ENCODE results near the gene WDR90.

Gene WDR90

DNA sequence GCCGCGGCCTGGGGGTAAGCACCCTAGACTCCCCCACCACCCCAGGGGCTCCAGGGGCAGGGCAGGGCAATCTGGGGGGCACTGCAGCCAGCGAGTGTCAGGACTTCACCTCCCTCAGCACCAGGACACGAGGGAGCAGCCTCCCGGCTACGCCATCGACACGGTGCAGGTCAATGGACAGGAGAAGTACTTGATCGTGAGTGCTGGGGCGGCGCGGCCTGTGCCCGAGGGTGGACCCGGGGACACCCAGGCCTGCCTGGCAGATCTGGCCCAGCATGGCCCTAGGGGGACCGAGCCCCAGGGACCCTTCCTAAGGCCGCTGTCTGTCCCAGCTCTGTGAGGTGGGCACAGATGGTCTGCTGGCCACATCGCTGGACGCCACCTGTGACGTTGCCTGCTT lies 23.2 kb downstream of the WDR90 start:
- H3K36me3 Mint-ChIP-seq (ENCODE audit: low read depth): peaks cover 5% of the 10 kb centered on the region
- H3K9me3 Mint-ChIP-seq: no peaks in the 10 kb centered on the region
- H3K27ac Mint-ChIP-seq: no peak overlapping the region
- H3K4me1 Mint-ChIP-seq: peaks cover 6% of the 10 kb centered on the region
- no peak overlapping the region for H3K4me3 Mint-ChIP-seq
- ATAC-seq (no peak), DNase-seq (no peak)
- peaks cover 5% of the 10 kb centered on the region for H3K27me3 Mint-ChIP-seq

DNA sequence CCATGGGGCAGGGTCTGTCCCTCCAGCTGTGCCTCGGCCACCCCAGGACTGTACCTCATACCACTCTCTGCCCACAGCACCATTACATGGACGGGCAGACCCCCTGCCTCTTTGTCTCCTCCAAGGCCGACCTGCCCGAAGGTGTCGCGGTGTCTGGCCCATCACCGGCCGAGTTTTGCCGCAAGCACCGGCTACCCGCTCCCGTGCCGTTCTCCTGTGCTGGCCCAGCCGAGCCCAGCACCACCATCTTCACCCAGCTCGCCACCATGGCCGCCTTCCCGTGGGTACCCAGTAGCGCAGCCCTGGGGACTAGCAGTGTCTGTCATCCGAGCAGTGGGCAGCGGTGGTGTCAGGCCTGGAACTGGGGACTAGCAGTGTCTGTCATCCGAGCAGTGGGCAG lies 23.7 kb downstream of the WDR90 start:
- Mint-ChIP-seq H3K4me3 (no peak overlapping the region), H3K36me3 (ENCODE audit: low read depth) (peaks cover 5% of the 10 kb centered on the region), H3K4me1 (peaks cover 2% of the 10 kb centered on the region), H3K27ac (no peak overlapping the region), H3K27me3 (peaks cover 5% of the 10 kb centered on the region), H3K9me3 (no peaks in the 10 kb centered on the region)
- ATAC-seq (no peak), DNase-seq (no peak)

DNA sequence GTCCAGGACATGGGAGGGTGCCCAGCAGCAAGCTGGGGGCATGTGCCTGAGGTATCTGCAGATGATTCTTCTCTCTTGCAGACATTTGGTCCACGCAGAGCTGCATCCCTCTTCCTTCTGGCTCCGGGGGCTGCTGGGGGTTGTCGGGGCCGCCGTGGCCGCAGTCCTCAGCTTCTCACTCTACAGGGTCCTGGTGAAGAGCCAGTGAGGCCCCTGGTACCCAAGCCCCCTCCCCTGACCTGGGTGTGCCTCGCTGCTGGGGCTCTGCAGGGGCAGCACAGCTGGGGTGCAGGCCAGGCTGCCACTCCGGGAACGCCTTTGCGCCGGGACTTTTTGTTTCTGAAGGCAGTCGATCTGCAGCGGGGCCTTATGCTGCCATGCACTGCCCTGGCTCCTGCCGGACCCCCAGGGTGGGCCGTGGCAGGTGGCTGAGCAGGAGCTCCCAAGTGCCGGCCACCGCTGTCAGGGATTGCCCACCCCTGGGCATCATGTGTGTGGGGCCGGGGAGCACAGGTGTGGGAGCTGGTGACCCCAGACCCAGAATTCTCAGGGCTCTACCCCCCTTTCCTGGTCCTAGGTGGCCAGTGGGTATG lies 24.3 kb downstream of the WDR90 start:
- DNase-seq: no peak
- Mint-ChIP-seq H3K4me1 (peaks cover 2% of the 10 kb centered on the region), H3K27me3 (peaks cover 5% of the 10 kb centered on the region), H3K27ac (no peak overlapping the region), H3K36me3 (ENCODE audit: low read depth) (peaks cover 5% of the 10 kb centered on the region), H3K4me3 (no peak overlapping the region), H3K9me3 (no peaks in the 10 kb centered on the region)
- no peak for ATAC-seq

DNA sequence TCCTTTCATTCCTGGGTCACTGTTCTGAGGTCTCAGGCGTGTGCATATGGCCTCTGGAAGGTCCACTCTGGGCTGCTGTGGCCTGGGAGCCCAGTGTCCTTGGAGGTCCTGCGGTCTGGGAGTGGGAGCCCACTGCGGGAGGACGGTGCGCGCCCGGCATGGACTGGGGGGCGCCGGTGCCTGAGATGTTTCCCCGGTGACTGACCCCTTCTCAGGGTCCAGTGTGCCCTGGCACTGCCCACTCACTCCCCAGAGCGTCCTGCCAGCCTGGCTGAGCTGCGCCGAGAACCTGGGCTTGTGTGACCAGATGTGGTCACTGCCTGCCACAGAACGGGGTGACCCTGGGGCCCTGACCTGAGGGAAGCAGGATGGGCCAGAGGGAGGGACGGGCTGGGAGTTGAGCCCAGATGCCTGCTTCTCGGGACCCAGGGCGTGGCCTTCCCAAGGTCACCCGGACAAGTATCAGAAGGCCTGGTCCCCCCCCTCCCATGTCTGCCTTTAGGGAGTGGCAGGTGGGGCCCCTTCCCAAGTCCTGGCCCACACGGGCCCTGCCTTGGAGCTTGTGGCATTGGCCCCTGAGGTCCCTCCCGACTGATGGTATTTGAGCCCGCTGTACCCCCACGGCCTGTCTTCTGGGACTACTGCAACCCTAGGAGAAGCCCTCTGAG lies 25.2 kb downstream of the WDR90 start:
- Mint-ChIP-seq H3K27me3 (peaks cover 5% of the 10 kb centered on the region), H3K27ac (no peak overlapping the region), H3K36me3 (ENCODE audit: low read depth) (peaks cover 4% of the 10 kb centered on the region), H3K9me3 (no peaks in the 10 kb centered on the region), H3K4me3 (no peak overlapping the region), H3K4me1 (peaks cover 2% of the 10 kb centered on the region)
- no peak for DNase-seq
- no peak for ATAC-seq

DNA sequence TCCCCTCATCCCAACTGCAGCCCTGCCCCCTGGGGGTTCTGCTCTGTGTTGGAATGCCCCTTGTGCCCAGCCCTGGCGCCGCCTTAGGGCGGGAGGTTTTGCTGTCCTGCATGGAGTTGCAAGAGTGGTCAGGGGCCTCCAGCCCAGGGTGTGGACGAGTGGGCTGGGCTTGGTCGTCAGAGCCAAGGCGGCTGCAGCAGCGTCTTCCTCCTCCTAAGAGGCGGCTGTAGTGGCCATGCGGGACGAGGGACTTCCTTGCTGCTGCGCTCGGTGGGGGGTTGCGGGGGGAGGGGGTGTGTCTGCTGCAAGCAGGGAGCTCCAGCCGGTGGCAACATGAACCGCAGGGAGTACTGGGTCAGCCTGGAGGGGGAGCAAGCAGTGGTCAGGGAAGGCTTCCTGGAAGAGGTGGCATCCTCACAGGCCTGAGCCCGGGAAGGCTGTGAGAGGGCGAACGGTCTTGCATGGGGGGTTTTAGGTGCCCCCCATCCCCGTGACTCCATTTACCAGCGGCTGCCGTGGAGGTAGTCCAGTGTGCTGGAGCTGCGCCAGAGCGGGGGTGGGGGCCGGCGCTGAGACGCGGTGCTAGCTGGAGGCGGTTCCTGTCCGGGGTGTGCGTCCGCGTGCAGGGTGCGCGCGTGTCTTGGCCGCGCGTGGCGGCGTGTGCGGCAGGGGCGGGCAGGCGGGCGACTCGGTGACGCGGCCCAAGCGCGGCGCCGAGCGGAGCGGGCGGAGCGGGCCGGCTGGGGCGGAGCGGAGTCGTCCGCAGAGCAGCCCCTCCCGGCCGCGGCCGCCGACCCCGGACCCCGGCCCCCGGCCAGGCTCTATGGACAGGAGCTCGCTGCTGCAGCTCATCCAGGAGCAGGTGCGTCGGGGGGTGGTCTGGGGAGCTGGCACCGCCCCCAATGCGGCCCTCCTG lies 26.1 kb downstream of the WDR90 start, which contains the start of gene RHBDL1:
Gene RHBDL1 (plus strand): TSS at position 704 of the 916 bp plus-strand sequence. CDS start 120 bp downstream, at position 824.
- H3K4me3 Mint-ChIP-seq: no peak within 1 kb of the TSS

DNA sequence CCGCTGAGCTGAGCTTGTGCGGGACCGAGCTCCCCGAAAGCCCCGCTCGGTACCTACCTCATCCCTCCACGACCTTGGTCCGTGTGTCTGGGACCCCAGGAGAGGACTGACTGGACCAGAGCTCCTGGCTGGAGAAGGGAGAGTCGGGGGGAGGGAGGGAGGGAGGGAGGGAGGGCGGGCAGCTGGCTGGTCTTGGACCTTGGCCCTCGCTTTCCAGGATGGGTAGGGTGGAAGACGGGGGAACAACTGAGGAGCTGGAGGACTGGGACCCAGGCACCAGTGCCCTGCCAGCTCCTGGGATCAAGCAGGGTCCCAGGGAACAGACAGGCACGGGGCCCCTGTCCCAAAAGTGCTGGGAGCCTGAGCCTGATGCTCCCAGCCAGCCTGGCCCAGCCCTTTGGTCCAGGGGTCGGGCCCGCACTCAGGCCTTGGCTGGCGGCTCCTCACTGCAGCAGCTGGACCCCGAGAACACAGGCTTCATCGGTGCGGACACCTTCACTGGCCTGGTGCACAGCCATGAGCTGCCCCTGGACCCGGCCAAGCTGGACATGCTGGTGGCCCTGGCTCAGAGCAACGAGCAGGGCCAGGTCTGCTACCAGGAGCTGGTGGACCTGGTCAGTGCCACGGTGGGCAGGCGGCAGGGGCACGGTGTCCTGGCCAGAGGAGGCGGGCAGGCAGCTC lies 26.9 kb downstream of the WDR90 start:
- H3K27ac Mint-ChIP-seq: no peak overlapping the region
- peaks cover 5% of the 10 kb centered on the region for H3K27me3 Mint-ChIP-seq
- ATAC-seq: no peak
- H3K4me3 Mint-ChIP-seq: no peak overlapping the region
- DNase-seq: no peak
- peaks cover 8% of the 10 kb centered on the region for H3K4me1 Mint-ChIP-seq
- H3K36me3 Mint-ChIP-seq (ENCODE audit: low read depth): peaks cover 3% of the 10 kb centered on the region
- no peaks in the 10 kb centered on the region for H3K9me3 Mint-ChIP-seq

More for the DNA sequence above, 26.1 kb downstream of the WDR90 start, which contains the start of gene RHBDL1:
- Mint-ChIP-seq H3K27ac (no peak within 1 kb of the TSS), H3K9me3 (no peaks in the 10 kb centered on the region), H3K4me1 (peaks cover 6% of the 10 kb centered on the region), H3K36me3 (ENCODE audit: low read depth) (peaks cover 3% of the 10 kb centered on the region), H3K27me3 (peaks cover 5% of the 10 kb centered on the region)
- DNase-seq (peak; percentile 22), ATAC-seq (no peak)

DNA sequence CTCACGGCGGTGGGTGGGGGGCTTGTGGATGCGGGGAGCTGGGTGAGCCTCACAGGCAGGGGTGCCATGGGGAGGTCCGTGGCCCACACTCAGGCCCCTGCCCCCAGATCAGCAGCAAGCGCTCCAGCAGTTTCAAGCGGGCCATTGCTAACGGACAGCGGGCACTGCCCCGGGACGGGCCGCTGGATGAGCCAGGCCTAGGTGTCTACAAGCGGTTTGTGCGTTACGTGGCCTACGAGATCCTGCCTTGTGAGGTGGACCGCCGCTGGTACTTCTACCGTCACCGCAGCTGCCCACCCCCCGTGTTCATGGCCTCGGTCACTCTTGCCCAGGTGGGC lies 27.4 kb downstream of the WDR90 start:
- Mint-ChIP-seq H3K4me3 (no peak overlapping the region), H3K36me3 (ENCODE audit: low read depth) (peaks cover 5% of the 10 kb centered on the region), H3K27me3 (peaks cover 5% of the 10 kb centered on the region), H3K4me1 (peaks cover 13% of the 10 kb centered on the region), H3K9me3 (no peaks in the 10 kb centered on the region), H3K27ac (no peak overlapping the region)
- no peak for ATAC-seq
- no peak for DNase-seq

DNA sequence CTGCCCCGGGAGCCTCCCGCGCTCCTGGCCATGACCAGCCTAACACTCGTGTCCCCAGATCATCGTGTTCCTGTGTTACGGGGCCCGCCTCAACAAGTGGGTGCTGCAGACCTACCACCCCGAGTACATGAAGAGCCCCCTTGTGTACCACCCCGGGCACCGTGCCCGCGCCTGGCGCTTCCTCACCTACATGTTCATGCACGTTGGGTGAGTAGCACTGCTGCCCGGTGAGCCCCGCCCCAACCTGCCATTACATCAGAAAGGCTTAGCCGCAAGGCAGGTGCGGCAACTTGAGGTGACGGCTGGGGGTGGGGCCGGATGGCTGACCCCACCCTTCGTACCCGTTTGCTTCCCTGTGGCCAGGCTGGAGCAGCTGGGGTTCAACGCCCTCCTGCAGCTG lies 27.7 kb downstream of the WDR90 start:
- ATAC-seq (no peak), DNase-seq (no peak)
- Mint-ChIP-seq H3K27ac (no peak overlapping the region), H3K27me3 (peaks cover 5% of the 10 kb centered on the region), H3K4me3 (no peak overlapping the region), H3K9me3 (no peaks in the 10 kb centered on the region), H3K4me1 (peaks cover 17% of the 10 kb centered on the region), H3K36me3 (ENCODE audit: low read depth) (peaks cover 9% of the 10 kb centered on the region)

DNA sequence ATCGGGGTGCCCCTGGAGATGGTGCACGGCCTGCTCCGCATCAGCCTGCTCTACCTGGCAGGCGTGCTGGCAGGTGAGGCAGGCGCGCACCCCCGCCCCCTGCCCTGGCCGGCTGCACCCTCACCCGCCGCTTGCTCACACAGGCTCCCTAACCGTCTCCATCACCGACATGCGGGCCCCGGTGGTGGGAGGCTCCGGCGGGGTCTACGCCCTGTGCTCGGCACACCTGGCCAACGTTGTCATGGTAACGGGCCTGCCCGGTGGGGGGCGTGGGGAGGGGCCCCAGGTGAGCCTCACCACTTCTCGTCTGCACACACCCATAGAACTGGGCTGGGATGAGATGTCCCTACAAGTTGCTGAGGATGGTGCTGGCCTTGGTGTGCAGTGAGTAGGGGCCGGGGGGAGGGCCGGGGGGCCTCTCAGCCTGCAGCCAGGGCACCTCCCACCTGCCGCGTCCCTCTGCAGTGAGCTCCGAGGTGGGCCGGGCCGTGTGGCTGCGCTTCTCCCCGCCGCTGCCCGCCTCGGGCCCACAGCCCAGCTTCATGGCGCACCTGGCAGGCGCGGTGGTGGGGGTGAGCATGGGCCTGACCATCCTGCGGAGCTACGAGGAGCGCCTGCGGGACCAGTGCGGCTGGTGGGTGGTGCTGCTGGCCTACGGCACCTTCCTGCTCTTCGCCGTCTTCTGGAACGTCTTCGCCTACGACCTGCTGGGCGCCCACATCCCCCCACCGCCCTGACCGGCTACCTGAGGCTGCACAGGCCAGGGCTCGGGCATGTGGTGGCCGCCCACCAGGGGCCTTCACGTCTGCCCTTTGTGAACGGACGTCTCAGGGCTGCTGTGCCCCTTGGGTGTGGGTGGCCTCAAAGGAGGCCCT lies 28.4 kb downstream of the WDR90 start:
- no peak for ATAC-seq
- Mint-ChIP-seq H3K27me3 (peaks cover 5% of the 10 kb centered on the region), H3K27ac (no peak overlapping the region), H3K36me3 (ENCODE audit: low read depth) (peaks cover 14% of the 10 kb centered on the region), H3K4me3 (no peak overlapping the region), H3K4me1 (peaks cover 22% of the 10 kb centered on the region), H3K9me3 (no peaks in the 10 kb centered on the region)
- DNase-seq: no peak

DNA sequence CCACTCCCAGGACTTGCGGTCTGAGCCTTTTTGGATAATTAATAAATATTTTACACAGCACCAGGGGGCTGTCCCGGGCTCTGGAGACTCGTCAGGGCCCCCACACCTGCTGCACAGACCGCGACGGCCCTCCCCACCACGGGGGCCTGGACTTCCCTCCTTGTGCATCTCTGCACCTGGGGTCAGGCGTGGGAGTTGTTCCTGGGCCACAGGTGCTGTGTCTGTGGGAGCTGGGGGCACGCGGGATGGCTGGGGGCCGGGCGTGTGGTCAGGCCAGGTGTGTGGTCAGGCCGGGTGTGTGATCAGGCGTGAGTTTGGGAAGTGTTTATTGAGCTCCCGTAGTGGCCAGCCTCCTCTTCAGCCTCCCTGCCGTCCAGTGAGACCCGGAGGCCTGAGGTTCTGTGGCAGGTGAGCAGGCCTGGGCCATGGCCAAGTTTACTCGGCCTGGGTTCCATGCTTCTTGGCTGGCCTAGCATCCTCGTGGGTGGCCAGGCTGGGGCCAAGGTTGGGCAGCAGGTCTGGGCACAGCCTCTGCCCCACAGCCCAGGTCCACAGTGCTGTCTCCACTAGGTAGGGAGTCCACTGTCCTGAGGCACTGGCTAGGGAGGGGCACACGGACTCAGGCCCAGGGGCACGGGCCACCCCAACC lies 29.2 kb downstream of the WDR90 start:
- no peak for ATAC-seq
- Mint-ChIP-seq H3K36me3 (ENCODE audit: low read depth) (peaks cover 18% of the 10 kb centered on the region), H3K27me3 (peaks cover 5% of the 10 kb centered on the region), H3K4me1 (peaks cover 27% of the 10 kb centered on the region), H3K9me3 (no peaks in the 10 kb centered on the region), H3K4me3 (no peak overlapping the region), H3K27ac (no peak overlapping the region)
- no peak for DNase-seq

DNA sequence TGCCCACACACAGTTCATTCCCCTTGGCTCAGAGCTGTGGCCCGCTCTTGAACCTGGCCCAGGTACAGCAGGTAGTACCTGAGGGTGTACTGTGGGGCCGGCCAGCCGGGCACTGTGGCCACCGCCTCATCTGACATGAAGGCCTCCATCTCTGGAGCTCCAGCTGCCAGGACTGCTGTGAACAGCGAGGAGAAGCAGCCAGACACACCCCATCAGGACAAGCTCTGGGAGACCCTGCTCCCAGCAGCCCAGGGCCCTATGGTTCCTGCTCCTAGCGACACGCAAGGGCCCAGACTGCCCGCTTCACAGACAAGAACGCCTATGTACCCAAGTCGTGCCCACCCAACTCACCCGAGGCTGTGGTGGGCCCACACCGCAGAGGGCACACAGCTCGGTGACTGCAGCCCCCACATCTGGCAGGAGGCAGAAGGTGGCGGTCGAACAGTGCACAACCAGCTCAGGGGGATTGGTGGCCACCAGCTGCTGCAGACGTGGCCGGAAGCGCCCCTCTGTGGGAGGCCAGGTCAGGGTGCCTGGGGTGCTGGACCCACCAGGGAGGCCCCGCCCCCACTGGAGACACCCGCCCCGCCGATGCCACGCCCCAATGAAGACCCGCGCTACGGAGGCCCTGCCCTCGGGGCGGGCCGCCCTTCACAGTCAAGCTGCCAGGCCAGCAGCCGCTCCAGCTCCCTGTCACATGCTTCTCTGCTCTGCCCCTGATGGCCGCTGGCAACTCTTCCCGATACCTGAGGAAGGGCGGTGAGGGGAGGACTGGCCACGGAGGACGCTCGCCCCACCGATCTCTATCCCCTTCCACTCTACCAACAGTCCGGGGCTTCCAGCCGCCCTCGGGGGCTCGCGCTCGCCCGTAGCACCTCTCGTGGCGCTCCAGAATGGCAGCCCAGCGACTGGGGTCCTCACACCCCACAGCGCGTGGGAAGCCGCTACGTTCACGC lies 30.0 kb downstream of the WDR90 start:
- Mint-ChIP-seq H3K4me3 (peak overlapping the region; percentile 75), H3K27ac (peak overlapping the region; percentile 73), H3K36me3 (ENCODE audit: low read depth) (peaks cover 18% of the 10 kb centered on the region), H3K4me1 (peaks cover 30% of the 10 kb centered on the region), H3K9me3 (no peaks in the 10 kb centered on the region), H3K27me3 (peaks cover 5% of the 10 kb centered on the region)
- ATAC-seq (peak; percentile 7), DNase-seq (peak; percentile 69)

DNA sequence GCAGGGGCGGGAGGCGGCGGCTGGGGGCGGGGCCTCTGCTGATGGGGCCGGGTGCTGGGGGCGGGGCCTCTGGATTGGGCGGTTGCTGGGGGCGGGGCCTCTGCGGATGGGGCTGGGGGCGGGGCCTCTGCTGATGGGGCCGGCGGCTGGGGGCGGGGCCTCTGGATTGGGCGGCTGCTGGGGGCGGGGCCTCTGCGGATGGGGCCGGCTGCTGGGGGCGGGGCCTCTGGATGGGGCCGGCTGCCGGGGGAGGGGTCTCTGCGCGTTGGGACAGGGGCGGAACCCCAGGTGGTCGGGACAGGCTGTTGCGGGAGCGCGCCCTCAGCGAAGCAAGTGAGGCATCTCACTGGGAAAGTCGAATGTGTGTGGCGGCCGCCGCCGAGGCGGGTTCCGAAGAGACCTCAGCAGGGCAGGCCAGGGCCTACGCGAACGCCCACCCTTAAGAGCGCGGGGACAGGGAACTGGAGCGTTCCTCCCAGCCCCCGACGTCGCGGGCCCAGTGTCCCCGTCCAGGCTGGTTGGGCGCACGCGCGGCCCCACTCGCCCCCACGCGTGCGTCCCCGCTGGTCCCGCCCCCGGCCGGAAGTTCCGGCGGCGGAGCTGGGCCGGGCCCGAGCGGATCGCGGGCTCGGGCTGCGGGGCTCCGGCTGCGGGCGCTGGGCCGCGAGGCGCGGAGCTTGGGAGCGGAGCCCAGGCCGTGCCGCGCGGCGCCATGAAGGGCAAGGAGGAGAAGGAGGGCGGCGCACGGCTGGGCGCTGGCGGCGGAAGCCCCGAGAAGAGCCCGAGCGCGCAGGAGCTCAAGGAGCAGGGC lies 30.9 kb downstream of the WDR90 start, which contains the start of gene STUB1:
Gene STUB1 (plus strand): TSS at position 597 of the 811 bp plus-strand sequence. CDS start 116 bp downstream, at position 713.
- Mint-ChIP-seq H3K9me3 (no peaks in the 10 kb centered on the region), H3K27me3 (peaks cover 5% of the 10 kb centered on the region), H3K4me1 (peaks cover 31% of the 10 kb centered on the region), H3K4me3 (peak within 1 kb of the TSS; percentile 82), H3K27ac (peak within 1 kb of the TSS; percentile 87), H3K36me3 (ENCODE audit: low read depth) (peaks cover 18% of the 10 kb centered on the region)
- ATAC-seq (peak; percentile 34), DNase-seq (peak; percentile 90)

Data from activated naive CD8-positive, alpha-beta T cell treated with anti-CD3 and anti-CD28 coated beads, Interleukin-2, amount 50 U/mL, for 24 hours (primary cell).